Colonic mucosa (tissue), 4 donors: ENCODE measurements around the gene DEPDC1B. TPM values are rescaled to one million over a fixed set of nuclear protein-coding genes. Genes with fewer than 3 reads are reported as not detected.

ENCODE experiments used
- DNase-seq: peaks from one replicate; pipeline ENCODE4 v3.0.0-alpha.2; 2020
- H3K27ac ChIP-seq: fragments of 200-600 bp; one replicate; pipeline ENCODE4 v1.8.0; 2021
- H3K27me3 ChIP-seq: fragments of 200-600 bp; one replicate; pipeline ENCODE4 v1.8.0; 2021
- H3K36me3 ChIP-seq: fragments of 200-600 bp; one replicate; pipeline ENCODE4 v1.8.0; 2021
- H3K4me1 ChIP-seq: fragments of 200-600 bp; one replicate; pipeline ENCODE4 v1.8.0; 2021; ENCODE audit warnings: mild to moderate bottlenecking
- H3K4me3 ChIP-seq: fragments of 200-600 bp; one replicate; pipeline ENCODE4 v1.8.0; 2021
- H3K9ac ChIP-seq, 2 donors: one replicate each; pipeline ENCODE4 v1.7.0; 2013; ENCODE audit warnings: control low read depth in 2 of 2, low read depth in 2 of 2, low read length in 2 of 2
- H3K9me3 ChIP-seq: fragments of 200-600 bp; one replicate; pipeline ENCODE4 v1.8.0; 2021
- CTCF ChIP-seq: fragments of 200-600 bp; IDR thresholded peaks from one replicate; pipeline ENCODE4 v1.8.0; 2022; ENCODE audit warnings: antibody characterized with exemption, mild to moderate bottlenecking
- intact Hi-C: fragments of 100-400 bp; cut with DNase I; formaldehyde crosslinking; loops from one replicate; pipeline ENCODE4 v1.14.1; 2022
- total RNA-seq, 2 donors: library from RNA; stranded (reverse); fragmentation: NEBNext Ultra II Directional in 1 of 2; extraction: Animal tissue kit (Norgen Biotek cat#: 25700) in 1 of 2; gene quantifications; one replicate each; pipeline ENCODE4 v1.2.1, GENCODE V29; 2021
- donor health status: healthy.
- donor health status: DM: no; HTN: no; CAD: no.
- donor health status: DM: no; HTN: no; CAD: no.

The DEPDC1B gene
- total RNA-seq, 2 donors from 2014 or later = 8.4 to 25.1 TPM

- Histone ChIP-seq H3K4me1 (no peaks in the 10 kb centered on the region), H3K27me3 (no peaks in the 10 kb centered on the region), H3K4me3 (no peak overlapping the region), H3K9me3 (no peaks in the 10 kb centered on the region), H3K27ac (no peak overlapping the region), H3K9ac (no peak overlapping the region), H3K36me3 (no peaks in the 10 kb centered on the region)
- no peak for DNase-seq
- intact Hi-C loops = loop anchor here (10.0 kb wide), 1 partner anchor 254 kb away; the partner anchor contains the start of genes ERCC8 and NDUFAF2
- TF ChIP-seq CTCF = no peak
Measured at GRCh38 chr5:60690326-60690725, 9.6 kb downstream of the DEPDC1B start.

- Histone ChIP-seq H3K4me1 (no peaks in the 10 kb centered on the region), H3K27me3 (no peaks in the 10 kb centered on the region), H3K9me3 (no peaks in the 10 kb centered on the region), H3K27ac (no peak overlapping the region), H3K4me3 (no peak overlapping the region), H3K36me3 (no peaks in the 10 kb centered on the region), H3K9ac (no peak overlapping the region)
- no peak for TF ChIP-seq CTCF
- intact Hi-C loops = no loop called here
- DNase-seq = no peak
Measured at GRCh38 chr5:60688980-60689379, 11.0 kb downstream of the DEPDC1B start.

- no peak for DNase-seq
- H3K9me3 ChIP-seq = no peaks in the 10 kb centered on the region
- peak; percentile 31 for TF ChIP-seq CTCF
- no peak overlapping the region for H3K4me3 ChIP-seq
- no peaks in the 10 kb centered on the region for H3K4me1 ChIP-seq
- no peak overlapping the region for H3K9ac ChIP-seq
- H3K27me3 ChIP-seq = no peaks in the 10 kb centered on the region
- no peaks in the 10 kb centered on the region for H3K36me3 ChIP-seq
- no peak overlapping the region for H3K27ac ChIP-seq
- intact Hi-C loops = no loop called here
Measured at GRCh38 chr5:60687927-60688720, 11.8 kb downstream of the DEPDC1B start.

GRCh38 chr5:60686157-60686556 lies 13.8 kb downstream of the DEPDC1B start:
- Histone ChIP-seq H3K27me3 (no peaks in the 10 kb centered on the region), H3K36me3 (no peaks in the 10 kb centered on the region), H3K9ac (no peak overlapping the region), H3K4me3 (no peak overlapping the region), H3K4me1 (no peaks in the 10 kb centered on the region), H3K27ac (no peak overlapping the region), H3K9me3 (no peaks in the 10 kb centered on the region)
- TF ChIP-seq CTCF = no peak
- intact Hi-C loops = no loop called here
- DNase-seq = no peak

GRCh38 chr5:60685700-60686099 lies 14.3 kb downstream of the DEPDC1B start:
- Histone ChIP-seq H3K9me3 (no peaks in the 10 kb centered on the region), H3K9ac (no peak overlapping the region), H3K27ac (no peak overlapping the region), H3K4me3 (no peak overlapping the region), H3K4me1 (no peaks in the 10 kb centered on the region), H3K27me3 (no peaks in the 10 kb centered on the region), H3K36me3 (no peaks in the 10 kb centered on the region)
- intact Hi-C loops = no loop called here
- no peak for TF ChIP-seq CTCF
- DNase-seq = no peak
